RWPE2 (cell line): ENCODE results near the gene IGFBP7.

ENCODE experiments used
- ATAC-seq: fragments of 200-7000 bp; cut with Tn5 transposase; 3 replicates; pipeline ENCODE4 v1.9.1; 2021; ENCODE audit warnings: low read depth
- DNase-seq: peaks from one replicate; pipeline ENCODE4 v3.0.0-alpha.2; 2020; ENCODE audit warnings: low spot score
- H3K27ac ChIP-seq: fragments of 450-650 bp; 2 replicates; pipeline ENCODE4 v1.5.1; 2017; ENCODE audit warnings: mild to moderate bottlenecking; ENCODE audit not compliant: poor library complexity, severe bottlenecking
- H3K27me3 ChIP-seq: fragments of 250-450 bp; sonication (Bioruptor Pico); 2 replicates; pipeline ENCODE4 v1.5.1; 2021; ENCODE audit warnings: mild to moderate bottlenecking, moderate library complexity; ENCODE audit not compliant: insufficient read depth, poor library complexity, severe bottlenecking
- H3K36me3 ChIP-seq: fragments of 250-450 bp; sonication (Bioruptor Pico); 2 replicates; pipeline ENCODE4 v1.5.1; 2020; ENCODE audit warnings: low read depth, mild to moderate bottlenecking, moderate library complexity
- H3K4me1 ChIP-seq: fragments of 250-450 bp; sonication (Bioruptor Pico); 2 replicates; pipeline ENCODE4 v1.5.1; 2021; ENCODE audit warnings: mild to moderate bottlenecking, moderate library complexity; ENCODE audit not compliant: insufficient read depth, poor library complexity, severe bottlenecking
- H3K4me3 ChIP-seq: fragments of 250-450 bp; sonication (Bioruptor Pico); 2 replicates; pipeline ENCODE4 v1.5.1; 2021; ENCODE audit warnings: mild to moderate bottlenecking, moderate library complexity; ENCODE audit not compliant: severe bottlenecking
- H3K9me3 ChIP-seq: fragments of 250-450 bp; sonication (Bioruptor Pico); 2 replicates; pipeline ENCODE4 v1.5.1; 2021; ENCODE audit warnings: mild to moderate bottlenecking, moderate library complexity; ENCODE audit not compliant: severe bottlenecking
- CTCF ChIP-seq: fragments of 450-650 bp; IDR thresholded peaks from one replicate; pipeline ENCODE4 v1.5.1; 2017; ENCODE audit warnings: mild to moderate bottlenecking, moderate library complexity; ENCODE audit not compliant: poor library complexity, severe bottlenecking

The IGFBP7 gene

GRCh38 chr4:57091657-57092162 lies 18.5 kb downstream of the IGFBP7 start:
- DNase-seq: no peak
- H3K36me3 ChIP-seq: peaks cover 79% of the 10 kb centered on the region
- no peak for TF ChIP-seq CTCF
- H3K4me1 ChIP-seq: peaks cover 6% of the 10 kb centered on the region
- H3K27ac ChIP-seq: no peak overlapping the region
- H3K4me3 ChIP-seq: no peak overlapping the region
- H3K27me3 ChIP-seq: no peaks in the 10 kb centered on the region
- no peak for ATAC-seq
- no peaks in the 10 kb centered on the region for H3K9me3 ChIP-seq

- H3K9me3 ChIP-seq: no peaks in the 10 kb centered on the region
- no peak for TF ChIP-seq CTCF
- peaks cover 70% of the 10 kb centered on the region for H3K36me3 ChIP-seq
- no peak overlapping the region for H3K27ac ChIP-seq
- DNase-seq: no peak
- no peaks in the 10 kb centered on the region for H3K4me1 ChIP-seq
- no peak overlapping the region for H3K4me3 ChIP-seq
- no peaks in the 10 kb centered on the region for H3K27me3 ChIP-seq
- ATAC-seq: no peak
Measured at GRCh38 chr4:57090079-57090478, 20.1 kb downstream of the IGFBP7 start.

- Histone ChIP-seq H3K4me3 (no peak overlapping the region), H3K27ac (no peak overlapping the region), H3K27me3 (no peaks in the 10 kb centered on the region), H3K36me3 (peaks cover 68% of the 10 kb centered on the region), H3K9me3 (no peaks in the 10 kb centered on the region), H3K4me1 (no peaks in the 10 kb centered on the region)
- no peak for DNase-seq
- no peak for TF ChIP-seq CTCF
- ATAC-seq: peak; percentile 44; the same call in 2 of the 3 replicates
Measured at GRCh38 chr4:57089549-57089948, 20.6 kb downstream of the IGFBP7 start.

GRCh38 chr4:57086031-57086723 lies 24.0 kb downstream of the IGFBP7 start:
- DNase-seq (no peak), ATAC-seq (no peak)
- peaks cover 56% of the 10 kb centered on the region for H3K36me3 ChIP-seq
- H3K4me3 ChIP-seq: no peak overlapping the region
- H3K27ac ChIP-seq: peak overlapping the region; percentile 4
- peaks cover 29% of the 10 kb centered on the region for H3K4me1 ChIP-seq
- no peak for TF ChIP-seq CTCF
- H3K9me3 ChIP-seq: no peaks in the 10 kb centered on the region
- H3K27me3 ChIP-seq: no peaks in the 10 kb centered on the region

- peaks cover 38% of the 10 kb centered on the region for H3K4me1 ChIP-seq
- no peaks in the 10 kb centered on the region for H3K9me3 ChIP-seq
- no peaks in the 10 kb centered on the region for H3K27me3 ChIP-seq
- H3K36me3 ChIP-seq: peaks cover 52% of the 10 kb centered on the region
- no peak for TF ChIP-seq CTCF
- H3K4me3 ChIP-seq: no peak overlapping the region
- peak overlapping the region; percentile 4 for H3K27ac ChIP-seq
- ATAC-seq (no peak), DNase-seq (no peak)
Measured at GRCh38 chr4:57085278-57085677, 24.9 kb downstream of the IGFBP7 start.
